HG03060 (cell line): Measurements from ENCODE around the gene TNNI3.

ENCODE experiments used
- ATAC-seq: cut with Tn5 transposase; IDR thresholded peaks from one replicate; pipeline ENCODE4 v1.9.1; 2021; ENCODE audit warnings: low read depth, moderate number of reproducible peaks; ENCODE audit not compliant: unreplicated experiment

TNNI3 gene

GRCh38 chr19:55149078-55150003 lies 8.2 kb downstream of the TNNI3 start, which contains the start of gene TNNT1:
Gene TNNT1, minus strand, starts transcription at chr19:55149206. Its CDS starts 2,049 bp downstream, at chr19:55147157.
- no peak for ATAC-seq

- ATAC-seq: no peak
Measured at GRCh38 chr19:55147545-55148251, 9.8 kb downstream of the TNNI3 start.

GRCh38 chr19:55146705-55147273 lies 10.7 kb downstream of the TNNI3 start:
- ATAC-seq: no peak

DNA sequence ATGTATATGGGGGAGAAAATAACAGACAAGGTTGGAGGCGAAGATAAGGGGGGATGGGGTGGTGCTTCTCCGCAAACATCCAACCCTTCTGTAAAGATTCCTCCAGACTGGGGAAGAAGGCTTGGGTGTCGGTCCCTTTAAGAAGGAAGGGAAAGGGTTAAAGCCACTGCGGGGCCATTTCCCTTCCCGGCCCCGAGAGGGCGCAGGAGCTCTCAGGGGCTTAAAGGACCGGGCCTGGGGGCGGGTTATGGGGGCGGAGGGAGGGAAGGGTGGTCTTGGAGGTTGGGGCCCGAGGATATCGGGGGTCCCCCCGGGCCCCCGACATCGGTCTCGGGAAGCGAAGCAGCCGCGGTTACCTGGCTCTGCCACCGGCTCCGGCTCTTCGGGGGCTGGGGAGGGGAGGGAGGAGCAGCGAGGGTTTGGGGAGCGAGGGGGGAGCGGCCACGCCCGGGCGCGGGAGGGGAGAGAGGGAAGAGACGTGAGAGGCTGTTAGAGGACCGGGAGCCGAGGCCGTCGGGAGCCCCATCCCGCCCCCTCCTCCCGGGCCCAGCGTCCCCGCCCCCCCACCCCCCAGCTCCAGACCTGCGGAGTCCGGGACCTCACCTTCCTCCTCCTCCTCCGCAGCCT lies 11.3 kb downstream of the TNNI3 start:
- no peak for ATAC-seq

- ATAC-seq: no peak
Measured at GRCh38 chr19:55145232-55145631, 12.3 kb downstream of the TNNI3 start.

- no peak for ATAC-seq
Measured at GRCh38 chr19:55141696-55142095, 15.8 kb downstream of the TNNI3 start.

GRCh38 chr19:55137915-55138314 lies 19.6 kb downstream of the TNNI3 start:
- ATAC-seq: no peak

GRCh38 chr19:55136399-55137102 lies 21.0 kb downstream of the TNNI3 start:
- no peak for ATAC-seq

DNA sequence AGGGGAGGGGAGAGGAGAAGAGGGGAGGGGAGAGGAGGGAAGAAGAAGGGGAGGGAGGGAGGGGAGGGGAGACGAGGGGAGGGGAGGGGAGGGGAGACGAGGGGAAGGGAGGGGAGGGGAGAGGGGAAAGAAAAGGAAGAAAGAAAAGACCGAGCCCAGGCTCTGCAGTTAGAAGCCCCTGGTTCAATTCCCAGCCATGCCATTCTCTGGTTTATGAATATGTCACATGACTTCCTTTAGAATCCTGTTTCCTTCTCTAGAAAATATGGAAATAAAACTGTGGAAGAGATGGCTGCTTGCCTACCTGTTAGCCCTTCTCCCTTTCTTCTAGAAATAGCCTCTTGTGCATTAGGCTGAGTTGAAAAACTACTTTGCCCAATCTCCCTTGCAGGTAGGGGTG lies 22.8 kb downstream of the TNNI3 start:
- ATAC-seq: no peak

- ATAC-seq: no peak
Measured at GRCh38 chr19:55133639-55134444, 23.7 kb downstream of the TNNI3 start.

- no peak for ATAC-seq
Measured at GRCh38 chr19:55132453-55133129, 24.9 kb downstream of the TNNI3 start.

DNA sequence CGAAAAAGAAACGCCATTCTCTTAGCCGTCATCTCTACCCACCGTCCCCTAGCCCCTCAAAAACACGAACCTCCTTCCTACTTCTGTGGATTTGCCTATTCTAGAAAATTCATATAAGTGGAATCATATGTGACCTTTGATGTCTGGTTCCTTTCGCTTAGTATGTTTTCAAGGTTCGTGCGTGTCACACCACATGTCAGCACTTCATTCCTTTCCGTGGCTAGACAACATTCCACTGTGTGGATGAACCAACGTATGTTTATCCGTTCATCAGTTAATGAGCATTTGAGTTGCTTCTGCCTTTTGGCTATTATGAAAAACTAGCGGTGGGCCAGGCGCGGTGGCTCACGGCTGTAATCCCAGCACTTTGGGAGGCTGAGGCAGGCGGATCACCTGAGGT lies 26.1 kb downstream of the TNNI3 start:
- no peak for ATAC-seq

DNA sequence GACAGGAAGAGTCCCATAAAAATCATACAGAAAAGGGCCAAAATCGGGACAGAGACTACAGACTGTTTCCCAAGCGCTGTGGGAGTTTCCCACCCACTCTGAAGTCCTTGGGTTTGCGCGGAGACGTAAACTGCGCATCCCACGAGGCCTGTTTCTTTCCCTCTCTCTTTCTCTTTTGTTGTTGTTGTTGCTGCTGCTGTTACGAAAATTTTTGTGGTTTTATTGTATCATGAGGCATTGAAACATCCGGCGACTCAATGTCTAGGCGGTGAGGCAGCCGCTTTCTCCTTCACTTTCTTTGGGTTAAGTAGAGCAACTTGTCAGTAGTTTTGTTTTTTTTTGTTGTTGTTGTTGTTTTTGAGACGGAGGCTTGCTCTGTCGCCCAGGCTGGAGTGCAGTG lies 38.5 kb downstream of the TNNI3 start:
- no peak for ATAC-seq

DNA sequence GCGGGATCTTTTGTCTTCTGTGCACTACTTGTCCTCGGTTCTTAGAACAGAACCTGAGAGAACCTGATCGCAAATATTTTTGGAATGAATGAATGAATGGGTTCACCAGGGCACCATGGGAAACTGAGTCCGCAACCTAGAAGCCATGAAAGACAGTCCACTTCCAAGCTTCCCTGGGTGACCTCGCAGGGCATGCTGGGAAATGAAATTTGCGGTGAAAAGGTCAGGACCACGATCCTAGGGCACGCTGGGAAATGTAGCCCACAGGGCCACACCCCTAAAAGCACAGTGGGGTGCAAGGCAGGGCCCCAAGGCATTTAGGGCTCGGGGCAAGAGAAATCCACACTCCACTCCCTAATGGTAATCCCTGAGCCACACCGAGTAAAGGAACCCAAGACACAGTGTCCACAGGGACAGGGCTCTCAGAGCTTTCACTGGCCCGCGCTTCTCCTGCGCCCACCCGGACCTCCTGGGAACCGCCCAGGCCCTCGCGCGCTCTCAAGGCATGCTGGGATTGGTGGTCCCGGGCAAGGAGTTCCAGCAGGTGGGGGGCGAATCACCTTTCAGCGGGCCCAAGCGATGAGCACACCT lies 39.0 kb downstream of the TNNI3 start:
- no peak for ATAC-seq

DNA sequence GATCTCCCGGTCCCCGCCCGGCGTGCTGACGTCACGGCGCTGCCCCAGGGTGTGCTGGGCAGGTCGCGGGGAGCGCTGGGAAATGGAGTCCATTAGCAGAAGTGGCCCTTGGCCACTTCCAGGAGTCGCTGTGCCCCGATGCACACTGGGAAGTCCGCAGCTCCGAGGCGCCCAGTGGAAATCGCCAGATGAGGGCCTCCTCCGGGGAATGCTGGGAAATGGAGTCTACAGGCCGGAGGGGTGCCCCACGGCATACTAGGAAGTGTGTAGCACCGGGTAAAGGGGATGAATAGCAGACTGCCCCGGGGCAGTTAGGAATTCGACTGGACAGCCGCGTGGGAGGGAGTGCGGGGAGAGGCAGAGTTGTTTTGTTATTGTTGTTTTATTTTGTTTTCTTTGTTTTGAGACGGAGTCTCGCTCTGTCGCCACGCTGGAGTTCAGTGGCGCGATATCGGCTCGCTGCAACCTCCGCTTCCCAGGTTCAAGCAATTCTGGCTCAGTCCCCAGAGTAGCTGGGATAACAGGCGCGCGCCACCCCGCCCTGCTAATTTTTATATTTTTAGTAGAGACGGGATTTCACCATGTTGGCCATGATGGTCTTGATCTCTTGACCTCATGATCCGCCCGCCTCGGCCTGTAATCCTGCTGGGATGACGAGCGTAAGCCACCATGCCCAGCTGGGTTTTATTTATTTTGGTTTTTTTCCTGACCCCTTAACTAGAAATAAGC lies 39.7 kb downstream of the TNNI3 start:
- ATAC-seq: peak; percentile 75

DNA sequence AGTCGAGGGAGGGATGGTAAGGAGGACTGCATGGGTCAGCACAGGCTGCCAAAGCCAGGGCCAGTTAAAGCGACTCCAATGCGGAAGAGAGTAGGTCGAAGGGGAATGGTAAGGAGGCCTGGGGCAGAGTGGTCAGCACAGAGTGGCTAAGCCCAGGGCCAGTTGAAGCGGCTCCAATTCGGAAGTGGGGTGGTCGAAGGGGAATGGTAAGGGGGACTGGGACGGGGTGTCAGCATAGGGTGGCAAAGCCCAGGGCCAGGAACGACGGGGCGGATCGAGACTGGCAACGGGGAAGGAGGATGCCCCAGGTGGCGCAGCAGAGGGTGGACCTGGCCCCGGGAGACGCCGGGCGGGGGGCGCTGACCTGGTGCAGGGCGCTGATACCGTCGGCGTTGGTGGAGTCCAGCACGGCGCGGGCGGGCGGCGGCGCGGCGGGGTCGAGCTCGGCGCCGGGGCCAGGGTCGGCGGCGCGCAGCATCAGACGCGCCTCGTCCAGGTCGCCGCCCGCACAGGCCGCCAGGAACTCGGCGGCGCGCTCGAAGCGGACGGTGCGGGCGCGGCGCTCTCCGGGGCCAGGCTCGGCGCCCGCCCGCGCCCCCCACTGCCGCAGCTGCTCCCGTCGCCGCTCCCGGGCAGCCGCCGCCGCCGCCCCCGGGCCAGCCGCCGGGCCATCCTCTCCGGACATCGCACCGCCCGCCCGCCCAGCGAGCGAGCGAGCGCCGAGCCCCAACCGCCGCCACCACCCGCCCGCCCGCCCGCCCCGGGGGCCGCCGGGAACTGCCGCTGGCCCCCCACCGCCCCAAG lies 40.5 kb downstream of the TNNI3 start, which contains the start of gene PPP1R12C:
PPP1R12C (minus strand) TSS at position 779 of the 804 bp plus-strand sequence; CDS start at position 685, 94 bp downstream.
- no peak for ATAC-seq
